ENCODE measurements around the gene LEKR1. TPM values are rescaled to one million over a fixed set of nuclear protein-coding genes. Genes with fewer than 3 reads are reported as not detected.
A peak's percentile ranks its signal among the peaks of the same experiment; 100 is the strongest.

Gene LEKR1
- total and polyA plus RNA-seq, 2 donors (not counting 1 experiment from before 2014, with no cell fraction given), result 0.94 to 4.7 TPM

DNA sequence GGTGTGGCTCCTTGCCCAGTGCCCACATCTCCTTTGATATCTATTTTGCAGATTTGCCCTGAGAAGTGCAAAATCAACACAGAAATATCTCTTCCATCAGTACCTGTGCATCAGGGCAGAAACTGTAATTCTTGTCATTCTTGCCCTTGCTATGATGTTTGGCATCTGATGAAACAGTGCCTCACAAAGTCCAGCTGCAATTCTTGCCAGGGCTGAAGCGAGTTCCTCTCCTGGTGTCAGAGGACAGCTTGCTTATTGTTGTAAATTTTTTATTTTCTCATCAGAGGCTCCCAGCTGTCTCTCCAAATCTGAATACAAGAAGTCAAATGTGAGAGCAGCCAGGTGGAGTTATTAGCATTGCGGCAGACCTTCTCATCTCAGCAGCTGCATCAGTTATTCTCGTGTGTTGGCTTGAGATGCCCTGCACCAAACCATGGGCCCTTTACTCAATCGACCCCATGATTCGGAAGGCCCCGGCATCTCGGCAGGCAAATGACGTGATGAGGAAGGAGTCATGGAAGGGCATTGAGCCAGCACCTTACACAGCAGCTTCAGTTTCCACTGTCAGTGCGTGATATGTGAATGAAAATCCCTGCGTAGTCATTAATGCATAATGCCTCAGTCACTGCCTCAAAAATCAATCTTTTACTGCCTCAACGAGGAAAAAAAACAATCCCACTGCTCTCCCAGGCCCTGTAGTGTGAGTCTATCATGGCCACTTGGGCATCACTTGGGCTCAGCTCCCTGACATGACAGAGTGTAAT, 240.4 kb downstream of the LEKR1 start:
- H3K9me3 ChIP-seq (ENCODE audit: control extremely low read depth in 1 of 3, control insufficient read depth in 2 of 3, insufficient read depth in 1 of 3, low read length in 2 of 3), result no peaks in the 10 kb centered on the region
- no peak overlapping the region for H3K9ac ChIP-seq (ENCODE audit: low read length)
- WGBS (ENCODE audit: insufficient coverage), result 95% methylated on average over 10 of the region's 11 CpGs
- H2AFZ ChIP-seq (ENCODE audit: insufficient read depth, low read depth, low read length, poor library complexity, severe bottlenecking), result no peak overlapping the region
- peak overlapping the region; percentile 1 for H3K4me3 Mint-ChIP-seq
- intact Hi-C loops (cut with micrococcal nuclease), result no loop called here
- ChIA-PET POLR2A (no interaction called here), CTCF (interaction anchor here (0.6 to 1.7 kb wide), 7 partner anchors 9 to 512 kb away, joined by 3 to 4 read pairs (median 3); partner anchors contain the start of gene SSR3)
- H3K4me1 ChIP-seq (ENCODE audit: control insufficient read depth in 2 of 2, insufficient read depth in 2 of 2, low read length in 2 of 2), result peaks cover 27 to 40% of the 10 kb centered on the region in 2 donors
- no peaks in the 10 kb centered on the region for H3K9me3 Mint-ChIP-seq (ENCODE audit: insufficient read depth)
- H3K27me3 ChIP-seq (replicated peaks in 1 of 4; ENCODE audit: control extremely low read depth in 1 of 4, control insufficient read depth in 3 of 4, insufficient read depth in 4 of 4, low read length in 3 of 4), result no peaks in the 10 kb centered on the region
- peak overlapping the region; percentile 47 for H3K4me2 ChIP-seq (replicated peaks; ENCODE audit: low read depth, low read length, poor library complexity, severe bottlenecking)
- DNase-seq (no peak), ATAC-seq (ENCODE audit: low read depth) (no peak)
- H3K27ac ChIP-seq (ENCODE audit: low read length in 2 of 2), result no peak overlapping the region
- H3K4me3 ChIP-seq (ENCODE audit: control extremely low read depth in 1 of 5, extremely low read depth in 1 of 5, insufficient read depth in 1 of 5, low read depth in 2 of 5, low read length in 4 of 5), result no peak overlapping the region
- TF ChIP-seq, protein P1, sequence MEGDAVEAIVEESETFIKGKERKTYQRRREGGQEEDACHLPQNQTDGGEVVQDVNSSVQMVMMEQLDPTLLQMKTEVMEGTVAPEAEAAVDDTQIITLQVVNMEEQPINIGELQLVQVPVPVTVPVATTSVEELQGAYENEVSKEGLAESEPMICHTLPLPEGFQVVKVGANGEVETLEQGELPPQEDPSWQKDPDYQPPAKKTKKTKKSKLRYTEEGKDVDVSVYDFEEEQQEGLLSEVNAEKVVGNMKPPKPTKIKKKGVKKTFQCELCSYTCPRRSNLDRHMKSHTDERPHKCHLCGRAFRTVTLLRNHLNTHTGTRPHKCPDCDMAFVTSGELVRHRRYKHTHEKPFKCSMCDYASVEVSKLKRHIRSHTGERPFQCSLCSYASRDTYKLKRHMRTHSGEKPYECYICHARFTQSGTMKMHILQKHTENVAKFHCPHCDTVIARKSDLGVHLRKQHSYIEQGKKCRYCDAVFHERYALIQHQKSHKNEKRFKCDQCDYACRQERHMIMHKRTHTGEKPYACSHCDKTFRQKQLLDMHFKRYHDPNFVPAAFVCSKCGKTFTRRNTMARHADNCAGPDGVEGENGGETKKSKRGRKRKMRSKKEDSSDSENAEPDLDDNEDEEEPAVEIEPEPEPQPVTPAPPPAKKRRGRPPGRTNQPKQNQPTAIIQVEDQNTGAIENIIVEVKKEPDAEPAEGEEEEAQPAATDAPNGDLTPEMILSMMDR (IDR thresholded peaks at IDR 0.05), result no peak
- TF ChIP-seq EZH2 (IDR thresholded peaks at IDR 0.05; ENCODE audit: borderline replicate concordance, insufficient read depth, low read depth, low read length, poor library complexity, severe bottlenecking), result no peak
- no peaks in the 10 kb centered on the region for H3K27me3 Mint-ChIP-seq
- H4K20me1 ChIP-seq (ENCODE audit: control insufficient read depth, insufficient read depth, low read length, poor library complexity, severe bottlenecking), result no peaks in the 10 kb centered on the region
- no peaks in the 10 kb centered on the region for H3K79me2 ChIP-seq (ENCODE audit: control insufficient read depth, insufficient read depth, low read length)
- H3K27ac Mint-ChIP-seq, result no peak overlapping the region
- H3K4me1 Mint-ChIP-seq, result peaks cover 32% of the 10 kb centered on the region
- H3K36me3 ChIP-seq (replicated peaks in 1 of 2; ENCODE audit: control extremely low read depth in 1 of 2, control insufficient read depth in 1 of 2, extremely low read depth in 1 of 2, insufficient read depth in 2 of 2, low read length in 1 of 2), result no peaks in the 10 kb centered on the region

DNA sequence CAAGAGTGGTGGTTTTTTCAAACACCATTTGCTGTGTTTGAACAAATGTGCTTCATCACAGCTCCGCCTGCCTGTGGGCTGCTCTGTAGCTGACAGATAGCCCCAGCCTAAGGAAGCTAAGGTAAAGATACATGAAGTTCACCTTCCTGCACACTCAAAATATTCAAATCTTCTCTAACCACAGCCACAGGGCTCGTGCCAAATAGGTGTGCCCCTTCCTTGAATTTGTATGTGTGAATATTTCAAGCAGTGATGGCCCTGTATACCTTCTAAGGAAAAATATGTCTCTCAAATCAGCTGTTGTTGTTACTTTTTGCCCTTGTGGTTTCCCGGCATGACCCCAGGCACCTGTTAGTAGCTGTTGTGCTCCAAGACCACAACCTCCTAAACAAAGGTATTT, 241.0 kb downstream of the LEKR1 start:
- Histone ChIP-seq H3K4me2 (replicated peaks; ENCODE audit: low read depth, low read length, poor library complexity, severe bottlenecking) (peak overlapping the region; percentile 47), H2AFZ (ENCODE audit: insufficient read depth, low read depth, low read length, poor library complexity, severe bottlenecking) (peak overlapping the region; percentile 43), H3K4me1 (ENCODE audit: control insufficient read depth in 2 of 2, insufficient read depth in 2 of 2, low read length in 2 of 2) (peaks cover 27 to 40% of the 10 kb centered on the region in 2 donors), H3K36me3 (replicated peaks in 1 of 2; ENCODE audit: control extremely low read depth in 1 of 2, control insufficient read depth in 1 of 2, extremely low read depth in 1 of 2, insufficient read depth in 2 of 2, low read length in 1 of 2) (no peaks in the 10 kb centered on the region), H3K4me3 (ENCODE audit: control extremely low read depth in 1 of 5, extremely low read depth in 1 of 5, insufficient read depth in 1 of 5, low read depth in 2 of 5, low read length in 4 of 5) (no peak overlapping the region), H3K79me2 (ENCODE audit: control insufficient read depth, insufficient read depth, low read length) (no peaks in the 10 kb centered on the region), H4K20me1 (ENCODE audit: control insufficient read depth, insufficient read depth, low read length, poor library complexity, severe bottlenecking) (no peaks in the 10 kb centered on the region), H3K27me3 (replicated peaks in 1 of 4; ENCODE audit: control extremely low read depth in 1 of 4, control insufficient read depth in 3 of 4, insufficient read depth in 4 of 4, low read length in 3 of 4) (no peaks in the 10 kb centered on the region), H3K9ac (ENCODE audit: low read length) (no peak overlapping the region), H3K27ac (ENCODE audit: low read length in 2 of 2) (no peak overlapping the region), H3K9me3 (ENCODE audit: control extremely low read depth in 1 of 3, control insufficient read depth in 2 of 3, insufficient read depth in 1 of 3, low read length in 2 of 3) (no peaks in the 10 kb centered on the region)
- intact Hi-C loops (cut with micrococcal nuclease), result no loop called here
- Mint-ChIP-seq H3K9me3 (ENCODE audit: insufficient read depth) (no peaks in the 10 kb centered on the region), H3K4me3 (peak overlapping the region; percentile 1), H3K27ac (no peak overlapping the region), H3K4me1 (peaks cover 32% of the 10 kb centered on the region), H3K27me3 (no peaks in the 10 kb centered on the region)
- DNase-seq, result peak; percentile 61
- CTCF ChIA-PET, result interaction anchor here (0.6 to 1.7 kb wide), 6 partner anchors 9 to 512 kb away, joined by 3 to 4 read pairs (median 3); partner anchors contain the start of gene SSR3
- ATAC-seq (ENCODE audit: low read depth), result peak; percentile 63
- 29% methylated on average over 1 of the region's 3 CpGs for WGBS (ENCODE audit: insufficient coverage)
- POLR2A ChIA-PET, result no interaction called here
- TF ChIP-seq, protein P1 (IDR thresholded peaks at IDR 0.05), result no peak
- TF ChIP-seq EZH2 (IDR thresholded peaks at IDR 0.05; ENCODE audit: borderline replicate concordance, insufficient read depth, low read depth, low read length, poor library complexity, severe bottlenecking), result no peak
